BJ (cell line): ENCODE measurements around the gene HRH4. TPM values are rescaled to one million over a fixed set of nuclear protein-coding genes. Genes with fewer than 3 reads are reported as not detected.

ENCODE experiments used
- CTCF ChIA-PET: fragments of 350-600 bp; formaldehyde crosslinking; extraction: SDS; loops from one replicate; lab custom pipeline; 2021; ENCODE audit warnings: antibody characterized with exemption, inconsistent platforms; lab: Yijun Ruan, JAX
- POLR2A ChIA-PET: fragments of 300-600 bp; sonication (Branson Sonifier 250); formaldehyde crosslinking; extraction: SDS; loops from one replicate; lab custom pipeline; 2021; ENCODE audit warnings: antibody characterized with exemption; lab: Charles Lee
- DNase-seq: peaks from one replicate; pipeline ENCODE4 v3.0.0-alpha.2; 2011; ENCODE audit warnings: low read depth
- H3K27me3 ChIP-seq: 2 replicates; pipeline ENCODE4 v1.6.0; 2011; ENCODE audit warnings: low read length; ENCODE audit not compliant: control insufficient read depth, insufficient read depth
- H3K36me3 ChIP-seq: 2 replicates; pipeline ENCODE4 v1.5.1; 2011; ENCODE audit warnings: low read length; ENCODE audit not compliant: control insufficient read depth, insufficient read depth
- H3K4me3 ChIP-seq: 2 replicates; pipeline ENCODE4 v1.5.1; 2011; ENCODE audit warnings: low read depth, mild to moderate bottlenecking, control low read depth, low read length
- polyA plus RNA-seq: library from polyadenylated mRNA; depleted of rRNA; stranded (reverse); fragments of >200 nt; gene quantifications from 2 replicates; pipeline ENCODE4 v1.2.3, GENCODE V29; 2011
- TF ChIP-seq, protein P1 (sequence below): IDR thresholded peaks from 2 replicates; pipeline ENCODE4 v1.5.1; 2011; ENCODE audit warnings: low read depth, mild to moderate bottlenecking, control low read depth, inconsistent platforms, low read length, moderate library complexity; ENCODE audit not compliant: insufficient read depth

Gene HRH4
- polyA plus RNA-seq, 1 experiment: not detected

DNA sequence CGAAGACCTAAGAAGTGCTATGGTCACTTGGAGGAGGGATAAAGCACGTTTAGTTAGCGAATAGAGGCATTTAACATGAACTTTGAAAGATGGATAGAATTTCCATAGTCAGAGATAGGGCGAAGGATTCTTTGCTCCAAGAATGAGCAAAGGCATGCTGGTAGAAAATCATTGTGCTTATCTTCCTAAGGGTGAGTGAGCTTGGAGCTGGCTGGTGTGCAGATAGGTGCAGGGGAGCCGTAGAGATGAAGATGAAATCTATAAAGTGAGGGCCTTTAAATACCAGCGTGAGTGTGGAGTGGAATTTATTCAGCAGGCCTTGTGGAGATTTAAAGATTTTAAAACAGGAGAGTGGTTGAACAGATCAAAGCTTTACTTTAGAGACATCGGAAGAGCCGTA is 1.6 kb downstream of the HRH4 start:
- ChIA-PET POLR2A (no interaction called here), CTCF (interaction anchor here (0.9 to 2.1 kb wide), 5 partner anchors 8 to 102 kb away, joined by 3 to 6 read pairs (median 5); no protein-coding TSS in a partner anchor)
- TF ChIP-seq, protein P1, sequence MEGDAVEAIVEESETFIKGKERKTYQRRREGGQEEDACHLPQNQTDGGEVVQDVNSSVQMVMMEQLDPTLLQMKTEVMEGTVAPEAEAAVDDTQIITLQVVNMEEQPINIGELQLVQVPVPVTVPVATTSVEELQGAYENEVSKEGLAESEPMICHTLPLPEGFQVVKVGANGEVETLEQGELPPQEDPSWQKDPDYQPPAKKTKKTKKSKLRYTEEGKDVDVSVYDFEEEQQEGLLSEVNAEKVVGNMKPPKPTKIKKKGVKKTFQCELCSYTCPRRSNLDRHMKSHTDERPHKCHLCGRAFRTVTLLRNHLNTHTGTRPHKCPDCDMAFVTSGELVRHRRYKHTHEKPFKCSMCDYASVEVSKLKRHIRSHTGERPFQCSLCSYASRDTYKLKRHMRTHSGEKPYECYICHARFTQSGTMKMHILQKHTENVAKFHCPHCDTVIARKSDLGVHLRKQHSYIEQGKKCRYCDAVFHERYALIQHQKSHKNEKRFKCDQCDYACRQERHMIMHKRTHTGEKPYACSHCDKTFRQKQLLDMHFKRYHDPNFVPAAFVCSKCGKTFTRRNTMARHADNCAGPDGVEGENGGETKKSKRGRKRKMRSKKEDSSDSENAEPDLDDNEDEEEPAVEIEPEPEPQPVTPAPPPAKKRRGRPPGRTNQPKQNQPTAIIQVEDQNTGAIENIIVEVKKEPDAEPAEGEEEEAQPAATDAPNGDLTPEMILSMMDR: no peak
- DNase-seq: no peak
- Histone ChIP-seq H3K36me3 (no peaks in the 10 kb centered on the region), H3K4me3 (no peak overlapping the region), H3K27me3 (no peaks in the 10 kb centered on the region)

DNA sequence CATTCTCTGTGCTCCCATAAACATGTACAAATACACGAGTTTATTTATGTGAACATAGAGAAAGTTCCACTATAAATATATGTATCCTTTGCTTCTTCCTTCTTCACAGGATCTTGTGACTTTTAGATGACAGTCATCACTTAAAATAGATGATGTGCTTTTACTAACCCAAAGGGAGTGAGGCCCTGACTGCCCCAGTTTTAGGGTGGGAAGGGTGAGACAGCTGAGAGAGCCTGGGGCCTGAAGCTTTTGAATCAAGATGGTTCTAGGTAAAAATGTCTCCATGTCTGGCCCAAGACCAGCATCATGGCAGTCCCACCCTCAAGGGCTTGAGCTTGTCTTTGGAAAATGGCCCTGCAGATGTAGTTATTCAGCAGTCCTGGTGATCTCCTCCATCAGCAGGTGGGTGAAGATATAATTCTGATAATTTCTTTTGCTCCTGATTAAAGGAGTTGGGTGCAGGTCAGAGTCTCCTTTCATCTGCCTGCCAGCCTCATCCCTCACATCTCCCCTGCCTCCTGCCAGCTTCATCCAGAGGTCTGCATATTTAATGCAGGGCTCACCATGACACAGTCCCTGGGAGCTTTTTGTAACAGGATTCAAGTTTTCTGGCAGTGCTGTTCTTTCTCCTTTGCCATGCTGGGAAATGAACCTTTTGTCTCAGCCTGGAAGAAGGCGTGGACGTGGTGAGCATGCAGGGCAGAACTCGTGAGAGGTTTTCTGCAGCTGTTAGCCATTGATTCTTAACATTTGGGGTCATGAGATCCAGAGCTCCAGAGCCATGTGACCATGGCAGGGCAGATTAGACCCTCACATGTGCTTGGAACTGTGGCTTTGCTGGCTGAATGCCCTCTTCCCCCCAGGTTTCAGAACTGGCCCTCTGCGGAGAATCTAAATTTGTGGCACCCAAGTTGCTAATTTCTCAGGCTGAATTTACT is 2.7 kb downstream of the HRH4 start:
- Histone ChIP-seq H3K27me3 (no peaks in the 10 kb centered on the region), H3K4me3 (no peak overlapping the region), H3K36me3 (no peaks in the 10 kb centered on the region)
- ChIA-PET CTCF (interaction anchor here (0.7 to 2.1 kb wide), 6 partner anchors 10 to 103 kb away, joined by 3 to 6 read pairs (median 4); no protein-coding TSS in a partner anchor), POLR2A (no interaction called here)
- DNase-seq: no peak
- TF ChIP-seq, protein P1: no peak

- no peaks in the 10 kb centered on the region for H3K27me3 ChIP-seq
- H3K4me3 ChIP-seq: no peak overlapping the region
- CTCF ChIA-PET: no interaction called here
- POLR2A ChIA-PET: no interaction called here
- DNase-seq: no peak
- no peaks in the 10 kb centered on the region for H3K36me3 ChIP-seq
- TF ChIP-seq, protein P1: no peak
These were observed 5.0 kb downstream of the HRH4 start for GRCh38 chr18:24465486-24465885.

DNA sequence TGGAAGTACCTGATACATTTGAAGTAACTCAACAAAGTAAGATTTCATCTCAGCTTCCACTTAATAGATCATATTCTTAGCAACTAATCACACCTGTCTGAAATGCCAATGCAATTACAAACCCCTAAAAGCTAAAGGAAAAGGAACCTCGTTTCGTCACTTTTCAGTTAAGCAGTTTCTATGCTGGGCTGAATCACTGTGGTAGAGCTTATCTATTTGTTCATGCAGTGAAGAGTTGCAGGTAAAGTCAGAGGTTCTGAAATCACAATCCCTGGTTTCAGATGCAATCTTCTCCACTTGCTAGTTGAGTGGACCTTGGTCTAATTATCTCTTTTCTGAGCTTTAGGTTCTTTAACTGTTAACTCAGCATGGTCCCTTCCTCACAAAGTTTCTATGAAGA is 6.3 kb downstream of the HRH4 start:
- DNase-seq: no peak
- CTCF ChIA-PET: interaction anchor here (0.6 to 1.3 kb wide), 5 partner anchors 21 to 291 kb away, joined by 3 to 4 read pairs (median 4); no protein-coding TSS in a partner anchor
- Histone ChIP-seq H3K36me3 (no peaks in the 10 kb centered on the region), H3K4me3 (no peak overlapping the region), H3K27me3 (no peaks in the 10 kb centered on the region)
- POLR2A ChIA-PET: no interaction called here
- TF ChIP-seq, protein P1: no peak

DNA sequence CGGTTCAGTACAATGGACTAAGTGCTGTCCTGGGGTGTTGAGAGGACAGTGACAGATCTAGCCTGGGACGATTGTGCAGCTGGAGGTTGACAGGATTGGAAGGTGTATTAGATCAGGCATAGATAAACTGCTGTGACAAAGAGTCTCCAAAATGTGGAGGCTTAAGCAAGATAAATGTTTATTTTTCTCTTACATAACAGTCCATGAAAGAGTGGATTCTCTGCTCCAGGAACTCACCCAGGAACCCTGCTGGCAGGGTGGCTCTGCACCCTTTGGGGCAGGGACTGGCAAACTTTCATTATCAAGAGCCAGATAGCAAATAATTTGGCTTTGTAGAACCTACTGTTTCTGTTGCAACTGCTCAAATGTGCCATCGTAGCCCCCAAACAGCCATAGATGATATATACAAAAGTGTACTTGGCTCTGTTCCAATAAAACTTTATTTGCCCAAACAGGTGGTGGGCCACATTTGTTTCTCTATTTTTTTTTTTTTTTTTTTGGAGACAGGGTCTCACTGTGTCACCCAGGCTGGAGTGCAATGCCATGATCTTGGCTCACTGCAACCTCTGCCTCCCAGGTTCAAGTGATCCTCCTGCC is 9.7 kb downstream of the HRH4 start:
- ChIA-PET CTCF (interaction anchor here (1.2 kb wide), 1 partner anchor 17 kb away, joined by 3 read pairs; no protein-coding TSS in a partner anchor), POLR2A (no interaction called here)
- DNase-seq: no peak
- TF ChIP-seq, protein P1: no peak
- no peak overlapping the region for H3K4me3 ChIP-seq
- H3K36me3 ChIP-seq: no peaks in the 10 kb centered on the region
- no peaks in the 10 kb centered on the region for H3K27me3 ChIP-seq
